ENCODE data around the gene ZCCHC7.
A peak's percentile ranks its signal among the peaks of the same experiment; 100 is the strongest.

ZCCHC7 gene

DNA sequence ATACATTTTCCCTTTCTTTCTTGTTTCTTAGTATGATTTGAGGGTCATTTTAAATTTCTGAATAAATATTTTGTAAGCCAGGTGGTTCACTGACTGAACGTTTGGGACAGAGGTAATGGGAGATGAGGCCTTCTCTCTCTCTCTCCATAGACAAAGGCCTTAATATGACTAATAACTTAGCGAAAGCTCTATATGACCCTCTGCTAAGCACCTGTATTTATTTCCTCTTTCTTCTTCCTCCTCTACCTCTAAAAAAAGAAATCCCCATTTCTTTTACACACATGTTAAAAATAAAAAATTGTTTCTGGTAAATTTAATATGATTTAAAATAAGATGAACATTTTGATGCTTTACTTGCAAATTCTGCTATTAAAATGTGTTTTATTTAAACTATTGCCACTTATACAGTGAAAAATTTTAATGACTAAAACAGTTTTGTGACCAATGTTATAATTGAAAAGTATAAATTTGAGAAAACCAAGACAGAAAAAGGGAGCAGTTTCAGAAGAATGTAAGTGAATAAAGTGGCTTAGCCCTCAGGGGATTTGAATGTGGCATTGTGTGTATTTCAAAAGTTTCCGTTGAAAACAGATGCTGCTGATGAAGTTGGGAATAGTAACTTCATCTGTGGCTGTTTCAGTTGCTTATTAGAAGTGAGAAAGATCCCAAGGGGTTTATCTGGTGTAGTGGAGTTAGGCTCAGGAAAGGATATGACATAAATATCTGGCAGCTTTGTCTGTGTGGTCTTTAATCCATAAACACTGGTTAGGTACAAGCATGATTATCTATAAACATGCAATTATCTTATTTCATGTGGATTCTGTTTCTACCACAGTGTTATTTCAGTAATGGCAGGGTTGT is 173.5 kb downstream of the ZCCHC7 start:
- Histone ChIP-seq H2BK120ac (ENCODE audit: insufficient read depth, low read length, poor library complexity) (no peak overlapping the region), H3K9me3 (ENCODE audit: insufficient read depth, low read depth, low read length) (no peaks in the 10 kb centered on the region), H3K27ac (ENCODE audit: low read depth, low read length) (no peak overlapping the region), H3K27me3 (ENCODE audit: insufficient read depth, low read length) (no peaks in the 10 kb centered on the region), H2BK5ac (ENCODE audit: low read depth, low read length, poor library complexity) (no peak overlapping the region), H3K9ac (ENCODE audit: low read length) (no peak overlapping the region), H3K4ac (ENCODE audit: low read depth, low read length) (no peak overlapping the region), H2AK5ac (ENCODE audit: low read length) (no peak overlapping the region), H3K23ac (ENCODE audit: low read length) (no peak overlapping the region), H3K79me2 (ENCODE audit: control insufficient read depth, insufficient read depth, low read length, poor library complexity) (no peaks in the 10 kb centered on the region), H3K79me1 (ENCODE audit: low read length) (peaks cover 2% of the 10 kb centered on the region), H3K4me3 (ENCODE audit: low read depth, low read length) (no peak overlapping the region), H3K4me1 (ENCODE audit: control insufficient read depth in 1 of 2, insufficient read depth in 2 of 2, low read length in 2 of 2) (no peaks in the 10 kb centered on the region), H2BK12ac (ENCODE audit: low read length) (no peak overlapping the region), H4K91ac (ENCODE audit: low read depth, low read length) (no peak overlapping the region), H3K36me3 (ENCODE audit: control insufficient read depth in 1 of 2, insufficient read depth in 2 of 2, low read length in 2 of 2) (no peaks in the 10 kb centered on the region), H3K4me2 (ENCODE audit: low read length) (no peak overlapping the region), H4K8ac (ENCODE audit: low read depth, low read length) (no peak overlapping the region), H2AFZ (ENCODE audit: insufficient read depth, low read length, poor library complexity) (no peak overlapping the region), H3K14ac (ENCODE audit: low read length) (no peak overlapping the region), H4K12ac (ENCODE audit: low read depth, low read length) (no peak overlapping the region), H3K18ac (ENCODE audit: low read length) (no peak overlapping the region)
- WGBS (ENCODE audit: extremely low coverage, insufficient coverage, insufficient read length): no CpG with 5 or more reads among the region's 3 CpGs
- DNase-seq: peak in 1 of 2 donors; percentile 6

DNA sequence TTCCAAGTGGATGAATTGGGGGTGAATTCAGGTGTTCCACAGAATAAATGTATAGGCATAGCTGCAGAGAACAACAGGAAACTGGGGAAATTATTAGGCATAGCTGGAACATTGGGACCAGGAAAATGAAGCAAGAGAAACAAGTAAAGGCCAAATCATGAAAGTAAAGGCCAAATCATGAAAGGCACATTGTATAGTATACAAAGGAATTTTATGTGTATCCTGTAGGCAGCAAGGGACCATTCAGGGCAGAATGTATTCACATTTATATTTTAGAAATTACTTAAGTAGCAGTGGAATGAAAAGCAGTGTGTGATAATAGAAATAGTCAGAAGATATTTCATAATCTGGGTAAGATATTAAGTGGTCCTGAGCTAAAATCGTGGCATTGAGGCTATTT is 174.8 kb downstream of the ZCCHC7 start:
- Histone ChIP-seq H3K36me3 (ENCODE audit: control insufficient read depth in 1 of 2, insufficient read depth in 2 of 2, low read length in 2 of 2) (no peaks in the 10 kb centered on the region), H3K23ac (ENCODE audit: low read length) (no peak overlapping the region), H2BK120ac (ENCODE audit: insufficient read depth, low read length, poor library complexity) (no peak overlapping the region), H3K4me3 (ENCODE audit: low read depth, low read length) (no peak overlapping the region), H3K4ac (ENCODE audit: low read depth, low read length) (no peak overlapping the region), H3K9me3 (ENCODE audit: insufficient read depth, low read depth, low read length) (no peaks in the 10 kb centered on the region), H4K8ac (ENCODE audit: low read depth, low read length) (no peak overlapping the region), H3K4me2 (ENCODE audit: low read length) (no peak overlapping the region), H3K79me2 (ENCODE audit: control insufficient read depth, insufficient read depth, low read length, poor library complexity) (no peaks in the 10 kb centered on the region), H2BK5ac (ENCODE audit: low read depth, low read length, poor library complexity) (no peak overlapping the region), H3K27me3 (ENCODE audit: insufficient read depth, low read length) (no peaks in the 10 kb centered on the region), H2BK12ac (ENCODE audit: low read length) (no peak overlapping the region), H3K4me1 (ENCODE audit: control insufficient read depth in 1 of 2, insufficient read depth in 2 of 2, low read length in 2 of 2) (no peaks in the 10 kb centered on the region), H3K18ac (ENCODE audit: low read length) (no peak overlapping the region), H3K14ac (ENCODE audit: low read length) (no peak overlapping the region), H2AFZ (ENCODE audit: insufficient read depth, low read length, poor library complexity) (no peak overlapping the region), H2AK5ac (ENCODE audit: low read length) (no peak overlapping the region), H4K12ac (ENCODE audit: low read depth, low read length) (no peak overlapping the region), H4K91ac (ENCODE audit: low read depth, low read length) (no peak overlapping the region), H3K9ac (ENCODE audit: low read length) (no peak overlapping the region), H3K27ac (ENCODE audit: low read depth, low read length) (no peak overlapping the region), H3K79me1 (ENCODE audit: low read length) (peaks cover 2% of the 10 kb centered on the region)
- WGBS (ENCODE audit: extremely low coverage, insufficient coverage, insufficient read length): no CpG with 5 or more reads among the region's 1 CpG
- DNase-seq: no peak

DNA sequence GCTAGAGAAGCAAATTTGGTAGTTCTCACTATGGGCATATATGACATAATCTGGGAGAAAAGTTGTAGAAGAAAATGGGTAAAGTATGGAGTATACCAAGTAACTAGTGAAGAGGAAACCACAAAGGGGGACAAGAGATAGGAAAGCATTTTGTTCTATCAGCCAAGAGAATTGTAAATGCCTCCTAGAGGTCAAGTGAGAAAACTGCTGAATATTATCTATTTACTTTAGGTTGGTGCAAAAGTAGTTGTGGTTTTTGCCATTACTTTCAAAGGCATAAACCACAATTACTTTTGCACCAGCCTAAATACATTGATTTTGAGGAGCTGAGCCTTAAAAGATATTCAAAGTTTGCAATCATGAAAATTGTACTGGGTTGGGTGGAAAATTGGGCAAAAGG is 175.4 kb downstream of the ZCCHC7 start:
- no peak overlapping the region for H3K23ac ChIP-seq (ENCODE audit: low read length)
- no peak overlapping the region for H3K4me2 ChIP-seq (ENCODE audit: low read length)
- no peak overlapping the region for H3K9ac ChIP-seq (ENCODE audit: low read length)
- H3K79me2 ChIP-seq (ENCODE audit: control insufficient read depth, insufficient read depth, low read length, poor library complexity): no peaks in the 10 kb centered on the region
- no peak overlapping the region for H2BK120ac ChIP-seq (ENCODE audit: insufficient read depth, low read length, poor library complexity)
- H2BK12ac ChIP-seq (ENCODE audit: low read length): no peak overlapping the region
- no peaks in the 10 kb centered on the region for H3K36me3 ChIP-seq (ENCODE audit: control insufficient read depth in 1 of 2, insufficient read depth in 2 of 2, low read length in 2 of 2)
- H3K14ac ChIP-seq (ENCODE audit: low read length): no peak overlapping the region
- no peak overlapping the region for H3K4me3 ChIP-seq (ENCODE audit: low read depth, low read length)
- H4K8ac ChIP-seq (ENCODE audit: low read depth, low read length): no peak overlapping the region
- no peak overlapping the region for H3K27ac ChIP-seq (ENCODE audit: low read depth, low read length)
- no peak overlapping the region for H4K12ac ChIP-seq (ENCODE audit: low read depth, low read length)
- H4K91ac ChIP-seq (ENCODE audit: low read depth, low read length): no peak overlapping the region
- H3K79me1 ChIP-seq (ENCODE audit: low read length): no peaks in the 10 kb centered on the region
- no peak overlapping the region for H3K18ac ChIP-seq (ENCODE audit: low read length)
- DNase-seq: no peak
- no peak overlapping the region for H2BK5ac ChIP-seq (ENCODE audit: low read depth, low read length, poor library complexity)
- no peaks in the 10 kb centered on the region for H3K27me3 ChIP-seq (ENCODE audit: insufficient read depth, low read length)
- no peak overlapping the region for H2AFZ ChIP-seq (ENCODE audit: insufficient read depth, low read length, poor library complexity)
- H3K4ac ChIP-seq (ENCODE audit: low read depth, low read length): no peak overlapping the region
- H3K9me3 ChIP-seq (ENCODE audit: insufficient read depth, low read depth, low read length): no peaks in the 10 kb centered on the region
- H3K4me1 ChIP-seq (ENCODE audit: control insufficient read depth in 1 of 2, insufficient read depth in 2 of 2, low read length in 2 of 2): no peaks in the 10 kb centered on the region
- H2AK5ac ChIP-seq (ENCODE audit: low read length): no peak overlapping the region

DNA sequence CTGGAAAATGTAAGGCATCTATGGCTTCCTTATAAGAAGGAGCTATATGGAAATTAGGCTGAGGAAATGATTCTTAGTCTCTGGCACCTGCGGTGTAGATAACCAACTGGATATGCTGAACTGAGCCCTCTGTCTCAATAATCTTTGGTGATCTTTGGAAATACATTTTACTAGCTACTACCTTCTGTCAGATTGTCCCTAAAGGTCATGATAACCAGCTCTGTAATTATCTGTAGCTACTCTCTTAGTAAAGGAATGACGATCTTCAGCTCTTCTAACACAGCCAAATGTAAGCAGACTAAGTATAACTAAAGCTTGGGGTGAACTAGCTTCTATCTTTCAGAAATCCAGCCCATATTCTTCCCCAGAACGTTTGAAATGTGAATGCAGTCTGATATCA is 177.2 kb downstream of the ZCCHC7 start:
- H4K12ac ChIP-seq (ENCODE audit: low read depth, low read length): no peak overlapping the region
- no peak overlapping the region for H2AFZ ChIP-seq (ENCODE audit: insufficient read depth, low read length, poor library complexity)
- no peaks in the 10 kb centered on the region for H3K4me1 ChIP-seq (ENCODE audit: control insufficient read depth in 1 of 2, insufficient read depth in 2 of 2, low read length in 2 of 2)
- no peak overlapping the region for H3K9ac ChIP-seq (ENCODE audit: low read length)
- no peaks in the 10 kb centered on the region for H3K79me2 ChIP-seq (ENCODE audit: control insufficient read depth, insufficient read depth, low read length, poor library complexity)
- H2BK120ac ChIP-seq (ENCODE audit: insufficient read depth, low read length, poor library complexity): no peak overlapping the region
- no peak overlapping the region for H2BK5ac ChIP-seq (ENCODE audit: low read depth, low read length, poor library complexity)
- no peak overlapping the region for H3K18ac ChIP-seq (ENCODE audit: low read length)
- H2BK12ac ChIP-seq (ENCODE audit: low read length): no peak overlapping the region
- no peak for DNase-seq
- no peak overlapping the region for H3K4me2 ChIP-seq (ENCODE audit: low read length)
- H3K14ac ChIP-seq (ENCODE audit: low read length): no peak overlapping the region
- H2AK5ac ChIP-seq (ENCODE audit: low read length): no peak overlapping the region
- no CpG with 5 or more reads among the region's 3 CpGs for WGBS (ENCODE audit: extremely low coverage, insufficient coverage, insufficient read length)
- H4K8ac ChIP-seq (ENCODE audit: low read depth, low read length): no peak overlapping the region
- H3K23ac ChIP-seq (ENCODE audit: low read length): no peak overlapping the region
- H3K4me3 ChIP-seq (ENCODE audit: low read depth, low read length): no peak overlapping the region
- no peak overlapping the region for H3K4ac ChIP-seq (ENCODE audit: low read depth, low read length)
- no peak overlapping the region for H3K27ac ChIP-seq (ENCODE audit: low read depth, low read length)
- no peaks in the 10 kb centered on the region for H3K79me1 ChIP-seq (ENCODE audit: low read length)
- no peaks in the 10 kb centered on the region for H3K36me3 ChIP-seq (ENCODE audit: control insufficient read depth in 1 of 2, insufficient read depth in 2 of 2, low read length in 2 of 2)
- no peak overlapping the region for H4K91ac ChIP-seq (ENCODE audit: low read depth, low read length)
- no peaks in the 10 kb centered on the region for H3K9me3 ChIP-seq (ENCODE audit: insufficient read depth, low read depth, low read length)
- no peaks in the 10 kb centered on the region for H3K27me3 ChIP-seq (ENCODE audit: insufficient read depth, low read length)

All from trophoblast cell (in vitro differentiated cells and primary cell).